HG03342 (cell line): ENCODE measurements around the gene LPCAT3.
"Not testable (repeated sequence)": the region's sequence is repeated elsewhere in the genome, so short reads cannot be mapped to it uniquely, and the experiment has no call there.

Experiments
- ATAC-seq: cut with Tn5 transposase; IDR thresholded peaks from one replicate; pipeline ENCODE4 v1.9.1; 2021; ENCODE audit warnings: mild to moderate bottlenecking, moderate library complexity; ENCODE audit not compliant: unreplicated experiment

LPCAT3 gene

GRCh38 chr12:7038591-7038990 is 20.3 kb upstream of the LPCAT3 start:
- no peak for ATAC-seq

- not testable (repeated sequence) for ATAC-seq
Measured at GRCh38 chr12:7037411-7037810, 19.1 kb upstream of the LPCAT3 start.

- ATAC-seq = no peak
Measured at GRCh38 chr12:7035463-7035862, 17.2 kb upstream of the LPCAT3 start.

DNA sequence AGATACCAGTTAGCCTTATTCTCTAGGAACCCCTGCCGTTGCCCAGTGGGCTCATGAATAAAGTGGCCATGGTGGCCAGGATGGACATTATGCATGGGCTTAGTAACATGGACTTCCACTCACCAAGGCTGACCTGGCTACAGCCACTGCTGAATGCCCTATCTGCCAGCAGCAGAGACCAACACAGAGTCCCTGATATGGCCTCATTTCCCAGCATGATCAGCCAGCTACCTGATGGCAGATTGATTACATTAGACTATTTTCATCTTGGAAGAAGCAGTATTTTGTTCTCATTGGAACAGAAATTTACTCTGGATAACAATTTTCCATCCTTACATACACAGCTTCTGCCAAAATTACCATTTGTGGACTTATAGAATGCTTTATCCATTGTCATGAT is 16.2 kb upstream of the LPCAT3 start:
- no peak for ATAC-seq

- ATAC-seq = no peak
Measured at GRCh38 chr12:7032990-7033389, 14.7 kb upstream of the LPCAT3 start.

GRCh38 chr12:7031306-7031705 is 13.0 kb upstream of the LPCAT3 start:
- ATAC-seq = no peak

DNA sequence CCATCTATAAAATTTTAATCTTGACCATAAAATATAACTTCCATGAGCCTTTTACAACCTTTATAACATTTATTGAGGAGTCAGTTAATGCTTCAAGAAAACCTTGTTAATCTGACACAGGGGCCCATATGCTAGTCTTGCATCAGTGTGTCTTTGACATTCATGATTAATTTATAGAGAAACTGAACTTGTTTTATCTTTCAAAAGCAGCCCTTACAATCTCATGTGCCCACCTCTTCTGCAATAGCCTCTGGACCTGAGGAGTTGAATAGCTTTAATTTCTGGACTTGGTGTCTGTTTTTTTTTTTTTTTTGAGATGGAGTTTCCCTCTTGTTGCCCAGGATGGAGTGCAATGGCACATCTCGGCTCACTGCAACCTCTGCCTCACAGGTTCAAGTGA is 8.6 kb upstream of the LPCAT3 start:
- ATAC-seq = no peak

GRCh38 chr12:7023114-7023513 is 4.8 kb upstream of the LPCAT3 start:
- ATAC-seq = no peak

DNA sequence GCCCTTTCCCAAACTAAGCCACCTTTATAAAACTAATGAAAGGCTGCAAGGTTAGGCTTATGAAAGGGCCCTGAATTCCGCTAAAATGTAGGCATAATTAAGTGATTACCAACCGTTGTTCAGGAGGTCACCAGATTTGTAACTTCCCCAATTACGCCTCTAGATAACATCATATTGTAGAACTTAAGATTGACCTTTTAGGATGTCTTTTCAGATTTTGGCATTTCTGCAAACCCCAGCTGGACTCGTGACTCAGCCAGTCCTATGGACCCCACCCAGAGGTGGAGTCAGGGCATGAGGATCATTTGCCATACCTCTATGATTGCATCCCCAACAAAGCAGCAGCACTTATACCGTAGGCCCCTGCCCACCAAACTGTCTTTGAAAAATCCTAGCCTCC is 3.7 kb upstream of the LPCAT3 start:
- ATAC-seq = no peak

- ATAC-seq = no peak
Measured at GRCh38 chr12:7019043-7019569, 830 bp upstream of the LPCAT3 start.

GRCh38 chr12:7017870-7018349 is 366 bp downstream of the LPCAT3 start:
- no peak for ATAC-seq

- no peak for ATAC-seq
Measured at GRCh38 chr12:7016958-7017571, 1.2 kb downstream of the LPCAT3 start.

DNA sequence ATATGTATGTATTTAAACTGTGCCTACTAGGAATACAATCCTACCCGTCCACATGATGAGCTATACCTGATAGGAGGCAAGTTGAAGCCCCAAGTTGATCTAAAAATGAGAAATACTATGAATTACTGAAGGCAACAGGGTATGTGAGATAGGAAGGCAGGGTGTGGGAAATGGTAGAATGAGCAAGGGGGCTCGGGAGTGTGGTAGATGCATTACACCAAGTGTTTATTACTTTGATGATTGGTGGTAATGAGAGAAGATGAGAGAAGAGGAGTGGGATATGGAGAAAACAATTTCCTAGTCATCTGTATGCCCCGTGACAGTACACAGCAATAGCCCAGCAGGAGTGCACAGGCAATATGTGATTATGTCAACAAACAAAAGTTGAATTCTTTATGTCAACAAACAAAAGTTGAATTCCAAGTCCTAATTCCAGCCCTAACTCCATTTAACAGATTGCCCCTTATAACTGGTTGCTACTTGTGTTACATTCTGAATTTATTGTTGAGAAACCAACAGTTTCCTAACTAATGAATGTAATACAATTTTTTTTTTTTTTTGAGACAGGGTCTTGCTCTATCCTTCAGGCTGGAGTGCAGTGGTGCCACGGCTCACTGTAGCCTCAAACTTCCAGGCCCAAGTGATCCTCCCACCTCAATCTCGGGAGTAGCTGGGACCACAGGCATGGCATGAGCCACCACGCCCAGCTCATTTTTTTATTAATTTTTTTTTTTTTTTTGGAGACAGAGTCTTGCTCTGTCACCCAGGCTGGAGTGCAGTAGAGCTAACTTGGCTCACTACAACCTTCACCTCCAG is 2.5 kb downstream of the LPCAT3 start:
- ATAC-seq = no peak

DNA sequence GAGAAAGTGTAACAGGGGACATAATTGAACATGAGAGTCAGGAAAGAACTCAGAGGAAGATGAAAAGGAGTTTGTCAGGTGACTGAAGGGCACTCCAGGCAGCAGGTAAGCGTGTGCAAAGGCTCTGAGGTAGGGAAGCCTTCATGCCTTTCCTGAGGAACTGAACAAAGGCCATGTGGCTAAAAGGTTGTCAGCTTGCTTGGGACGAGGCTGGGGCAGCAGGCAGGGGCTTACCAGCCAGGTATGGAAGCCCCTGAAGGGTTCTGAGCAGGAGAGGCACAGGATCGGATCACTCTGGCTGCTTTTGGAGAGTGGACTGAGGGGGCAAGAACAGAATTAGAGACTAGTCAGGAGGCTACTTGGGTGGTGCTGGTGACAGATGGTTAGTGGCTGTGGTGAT is 5.2 kb downstream of the LPCAT3 start:
- ATAC-seq = no peak

- ATAC-seq = no peak
Measured at GRCh38 chr12:7012024-7012607, 6.2 kb downstream of the LPCAT3 start.

GRCh38 chr12:7011398-7011797 is 6.9 kb downstream of the LPCAT3 start:
- ATAC-seq = not testable (repeated sequence)

- no peak for ATAC-seq
Measured at GRCh38 chr12:7009512-7009911, 8.8 kb downstream of the LPCAT3 start.

DNA sequence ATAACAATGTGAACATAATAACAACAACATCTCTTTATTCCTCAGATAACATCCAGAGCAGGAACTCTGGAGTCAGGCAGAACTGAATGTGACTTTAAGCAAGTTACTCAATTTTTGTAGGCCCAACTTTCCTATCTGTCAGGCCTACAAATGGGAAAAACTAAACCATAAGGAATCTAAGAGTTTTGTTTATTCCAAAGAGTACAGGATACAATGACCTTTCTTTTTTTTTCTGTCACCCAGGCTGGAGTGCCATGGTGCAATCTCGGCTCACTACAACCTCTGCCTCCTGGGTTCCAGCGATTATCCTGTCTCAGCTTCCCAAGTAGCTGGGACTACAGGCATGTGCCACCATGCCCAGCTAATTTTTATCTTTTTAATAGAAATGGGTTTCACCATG is 9.4 kb downstream of the LPCAT3 start:
- no peak for ATAC-seq

DNA sequence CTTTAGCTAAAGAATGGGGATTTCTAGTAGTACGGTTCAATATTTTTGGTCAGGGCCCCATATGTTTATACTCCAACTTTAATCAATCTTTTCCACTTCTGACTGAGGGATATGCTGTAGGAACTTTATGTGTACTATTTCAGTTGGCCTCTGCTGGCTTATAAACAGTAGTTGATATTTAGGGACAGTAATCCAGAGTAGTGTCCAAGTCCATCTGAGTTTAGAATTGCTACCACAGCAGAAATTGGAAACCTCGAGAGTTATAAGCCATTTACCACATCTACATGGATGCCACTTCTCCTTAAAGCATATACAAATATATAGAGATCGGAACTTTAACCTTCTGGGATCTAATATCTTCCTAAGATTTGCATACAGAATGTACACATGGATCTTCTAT is 11.6 kb downstream of the LPCAT3 start:
- no peak for ATAC-seq

DNA sequence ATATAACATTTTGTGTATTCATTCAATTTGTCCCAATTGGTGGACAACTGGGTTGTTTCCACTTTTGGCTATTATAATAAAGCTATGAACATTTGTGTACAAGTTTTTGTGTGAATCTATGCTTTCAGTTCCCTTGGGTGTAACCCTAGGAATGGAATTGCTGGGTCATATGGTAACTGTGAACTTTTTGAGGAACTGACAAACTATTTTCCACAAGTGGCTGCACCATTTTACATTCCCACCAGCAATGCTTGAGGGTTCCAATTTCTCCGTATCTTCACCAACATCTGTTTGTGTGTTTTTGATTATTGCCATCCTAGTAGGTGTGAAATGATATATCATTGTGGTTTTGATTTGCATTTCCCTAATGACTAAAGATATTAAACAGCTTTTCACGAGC is 13.0 kb downstream of the LPCAT3 start:
- ATAC-seq = no peak

GRCh38 chr12:7004840-7005239 is 13.4 kb downstream of the LPCAT3 start:
- no peak for ATAC-seq

- no peak for ATAC-seq
Measured at GRCh38 chr12:7004287-7004803, 13.9 kb downstream of the LPCAT3 start.
